ENCODE data around the gene RPL37A.

The RPL37A gene

GRCh38 chr2:216551234-216552068 lies 52.8 kb downstream of the RPL37A start:
- no peak for DNase-seq

DNA sequence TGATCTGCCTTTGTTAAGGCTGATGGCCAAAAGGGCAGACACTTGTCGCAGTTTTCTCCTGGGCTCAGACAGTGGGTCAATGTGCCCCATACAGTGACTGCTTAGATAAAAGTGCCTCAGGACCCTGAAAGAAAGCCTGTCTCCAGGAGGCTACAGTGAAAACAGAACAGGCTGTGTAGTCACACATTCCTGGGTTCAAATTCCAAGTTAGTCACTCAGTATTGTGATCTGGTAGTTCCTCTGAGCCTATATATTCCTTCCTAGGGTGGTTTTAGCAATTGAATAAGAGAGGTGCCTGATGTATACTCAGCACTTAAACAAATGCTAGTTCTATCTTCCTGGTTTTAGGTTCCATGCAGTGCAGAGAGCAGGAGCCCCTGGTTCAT lies 54.4 kb downstream of the RPL37A start:
- DNase-seq, result no peak

Measured in stimulated activated CD8-positive, alpha-beta memory T cell treated with anti-CD3 and anti-CD28 coated beads, Interleukin-4, amount 100 ng/mL, for 48 hours (primary cell).